HEK293 (cell line): ENCODE results near the gene SIGLEC8.

Source experiments
- CTCF ChIA-PET: fragments of 350-600 bp; formaldehyde crosslinking; extraction: SDS; loops from one replicate; lab custom pipeline; 2021; ENCODE audit warnings: antibody characterized with exemption; lab: Yijun Ruan, JAX
- POLR2A ChIA-PET: fragments of 300-600 bp; formaldehyde crosslinking; extraction: SDS; loops from one replicate; lab custom pipeline; 2020; ENCODE audit warnings: antibody characterized with exemption, inconsistent platforms; lab: Yijun Ruan, JAX
- H3K27ac ChIP-seq: fragments of 200-500 bp; sonication (Bioruptor generic); 2 replicates; pipeline ENCODE4 v1.5.1; 2014; ENCODE audit warnings: low read depth, low read length, control low read depth, inconsistent platforms; ENCODE audit errors: extremely low read depth
- H3K36me3 ChIP-seq, 2 experiments: fragments of 200-500 bp in 1 of 2; sonication (Bioruptor generic) in 1 of 2; 1 replicate in 1 of 2; 2 replicates in 1 of 2; pipeline ENCODE4 v1.5.1; 2014 to 2017; ENCODE audit warnings: inconsistent platforms in 2 of 2, low read length in 2 of 2; ENCODE audit not compliant: control insufficient read depth in 2 of 2, insufficient read depth in 1 of 2
- H3K4me1 ChIP-seq: fragments of 200-500 bp; sonication (Bioruptor generic); 2 replicates; pipeline ENCODE4 v1.5.1; 2014; ENCODE audit warnings: mild to moderate bottlenecking, low read length, inconsistent platforms; ENCODE audit not compliant: control insufficient read depth, insufficient read depth
- H3K4me3 ChIP-seq: 2 replicates; pipeline ENCODE4 v1.5.1; 2011; ENCODE audit warnings: low read depth, mild to moderate bottlenecking, control low read depth, low read length, moderate library complexity
- H3K9me3 ChIP-seq: fragments of 200-500 bp; sonication (Bioruptor generic); 2 replicates; pipeline ENCODE4 v1.5.1; 2014; ENCODE audit warnings: low read depth, low read length, inconsistent platforms; ENCODE audit not compliant: control insufficient read depth, insufficient read depth
- CTCF ChIP-seq: fragments of 450-650 bp; formaldehyde crosslinking; IDR thresholded peaks from 2 replicates; pipeline ENCODE4 v1.5.1; 2016; ENCODE audit warnings: missing biosample characterization, missing genetic modification characterization
- SCRT2 ChIP-seq: fragments of 450-650 bp; formaldehyde crosslinking; IDR thresholded peaks from 2 replicates; pipeline ENCODE4 v1.5.1; 2016; ENCODE audit warnings: missing biosample characterization, missing genetic modification characterization
- ZBTB21 ChIP-seq: fragments of 450-650 bp; formaldehyde crosslinking; IDR thresholded peaks from 2 replicates; pipeline ENCODE4 v1.5.1; 2017; ENCODE audit warnings: missing biosample characterization, missing genetic modification characterization
- ZBTB6 ChIP-seq: fragments of 450-650 bp; formaldehyde crosslinking; IDR thresholded peaks from 2 replicates; pipeline ENCODE4 v1.5.1; 2017; ENCODE audit warnings: missing biosample characterization, missing genetic modification characterization
- ZFP41 ChIP-seq: fragments of 450-650 bp; formaldehyde crosslinking; IDR thresholded peaks from 2 replicates; pipeline ENCODE4 v1.5.1; 2016; ENCODE audit warnings: missing biosample characterization, missing genetic modification characterization, borderline replicate concordance
- ZNF140 ChIP-seq: fragments of 450-650 bp; formaldehyde crosslinking; IDR thresholded peaks from 2 replicates; pipeline ENCODE4 v1.5.1; 2016; ENCODE audit warnings: missing biosample characterization, missing genetic modification characterization
- ZNF184 ChIP-seq: fragments of 450-650 bp; IDR thresholded peaks from 2 replicates; pipeline ENCODE4 v1.5.1; 2018; ENCODE audit warnings: missing biosample characterization, mild to moderate bottlenecking, missing genetic modification characterization
- ZNF214 ChIP-seq: fragments of 450-650 bp; formaldehyde crosslinking; IDR thresholded peaks from 2 replicates; pipeline ENCODE4 v1.5.1; 2017; ENCODE audit warnings: missing biosample characterization, mild to moderate bottlenecking, missing genetic modification characterization, borderline replicate concordance
- ZNF274 ChIP-seq, 2 experiments: fragments of 200-500 bp in 1 of 2; fragments of 450-650 bp in 1 of 2; sonication (Bioruptor generic) in 1 of 2; formaldehyde crosslinking in 1 of 2; IDR thresholded peaks; 2 replicates each; pipeline versions ENCODE4 v1.5.1 to v1.6.1; 2014 to 2016; ENCODE audit warnings: borderline replicate concordance in 1 of 2, inconsistent platforms in 1 of 2, low read length in 1 of 2, missing biosample characterization in 1 of 2, missing genetic modification characterization in 1 of 2
- ZNF394 ChIP-seq: fragments of 450-650 bp; formaldehyde crosslinking; IDR thresholded peaks from 2 replicates; pipeline ENCODE4 v1.5.1; 2016; ENCODE audit warnings: missing biosample characterization, missing genetic modification characterization, mild to moderate bottlenecking, moderate library complexity, borderline replicate concordance
- ZNF416 ChIP-seq: fragments of 450-650 bp; formaldehyde crosslinking; IDR thresholded peaks from 2 replicates; pipeline ENCODE4 v1.5.1; 2016; ENCODE audit warnings: missing biosample characterization, missing genetic modification characterization
- ZNF449 ChIP-seq: fragments of 450-650 bp; formaldehyde crosslinking; IDR thresholded peaks from 2 replicates; pipeline ENCODE4 v1.5.1; 2017; ENCODE audit warnings: missing biosample characterization, mild to moderate bottlenecking, missing genetic modification characterization, moderate library complexity
- ZNF488 ChIP-seq: fragments of 450-650 bp; formaldehyde crosslinking; IDR thresholded peaks from 2 replicates; pipeline ENCODE4 v1.5.1; 2016; ENCODE audit warnings: missing biosample characterization, missing genetic modification characterization
- ZNF501 ChIP-seq: fragments of 450-650 bp; formaldehyde crosslinking; IDR thresholded peaks from 2 replicates; pipeline ENCODE4 v1.5.1; 2016; ENCODE audit warnings: missing biosample characterization, missing genetic modification characterization
- ZNF549 ChIP-seq: fragments of 450-650 bp; IDR thresholded peaks from 2 replicates; pipeline ENCODE4 v1.5.1; 2018; ENCODE audit warnings: missing biosample characterization, missing genetic modification characterization, mild to moderate bottlenecking, inconsistent platforms, moderate library complexity
- ZNF623 ChIP-seq: fragments of 450-650 bp; formaldehyde crosslinking; IDR thresholded peaks from 2 replicates; pipeline ENCODE4 v1.5.1; 2016; ENCODE audit warnings: missing biosample characterization, missing genetic modification characterization
- ZNF629 ChIP-seq: fragments of 450-650 bp; formaldehyde crosslinking; IDR thresholded peaks from 2 replicates; pipeline ENCODE4 v1.5.1; 2017; ENCODE audit warnings: missing biosample characterization, missing genetic modification characterization
- ZNF791 ChIP-seq: fragments of 450-650 bp; formaldehyde crosslinking; IDR thresholded peaks from 2 replicates; pipeline ENCODE4 v1.5.1; 2016; ENCODE audit warnings: missing biosample characterization, missing genetic modification characterization

Gene SIGLEC8

DNA sequence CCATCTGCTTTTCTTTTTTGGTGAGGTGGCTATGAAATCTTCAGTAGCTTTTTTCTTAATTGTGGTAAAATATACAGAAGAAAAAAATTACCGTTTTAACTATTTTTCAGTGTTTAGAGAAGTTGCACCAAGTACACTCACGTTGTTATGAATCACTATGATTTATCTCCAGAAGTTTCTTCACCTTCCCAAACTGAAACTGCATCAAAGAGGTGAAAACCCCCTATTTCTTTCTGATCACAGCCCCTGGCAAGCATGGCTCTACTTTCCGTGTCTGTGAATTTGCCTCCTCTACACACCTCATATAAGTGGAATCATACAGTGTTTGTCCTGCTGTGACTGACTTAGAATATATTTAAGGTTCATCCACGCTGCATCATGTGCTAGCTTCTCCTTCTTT lies 25.2 kb downstream of the SIGLEC8 start:
- TF ChIP-seq ZNF449 (no peak), ZNF274 (IDR thresholded peaks at IDR 0.05; ENCODE audit: low read length) (no peak), ZNF274 (tag by site-specific recombination; IDR thresholded peaks at IDR 0.05; ENCODE audit: borderline replicate concordance) (no peak)
- ChIA-PET POLR2A (interaction anchor here (0.6 kb wide), 1 partner anchor 74 kb away, joined by 3 read pairs; no protein-coding TSS in a partner anchor), CTCF (interaction anchor here (1.1 kb wide), 1 partner anchor 95 kb away, joined by 3 read pairs; no protein-coding TSS in a partner anchor)
- no peak overlapping the region for H3K27ac ChIP-seq
- H3K36me3 ChIP-seq: no peaks in the 10 kb centered on the region
- no peaks in the 10 kb centered on the region for H3K9me3 ChIP-seq
- no peaks in the 10 kb centered on the region for H3K4me1 ChIP-seq
- H3K4me3 ChIP-seq: no peak overlapping the region

- TF ChIP-seq ZNF501 (no peak), ZNF629 (tag by site-specific recombination) (no peak), ZNF488 (tag by site-specific recombination) (no peak), ZNF549 (tag by site-specific recombination) (no peak), ZNF623 (tag by site-specific recombination) (no peak), CTCF (tag by site-specific recombination) (no peak), ZNF214 (no peak), ZNF394 (no peak), ZNF791 (tag by site-specific recombination) (no peak), ZFP41 (tag by site-specific recombination) (no peak), ZNF184 (tag by site-specific recombination) (no peak), ZBTB21 (no peak), SCRT2 (tag by site-specific recombination) (no peak)
- Histone ChIP-seq H3K9me3 (no peaks in the 10 kb centered on the region), H3K4me3 (no peak overlapping the region), H3K27ac (no peak overlapping the region), H3K36me3 (no peaks in the 10 kb centered on the region), H3K4me1 (no peaks in the 10 kb centered on the region)
- ChIA-PET CTCF (interaction anchor here (0.7 kb wide), 1 partner anchor 230 kb away, joined by 3 read pairs; no protein-coding TSS in a partner anchor), POLR2A (no interaction called here)
Measured at GRCh38 chr19:51431124-51431523, 27.1 kb downstream of the SIGLEC8 start.

DNA sequence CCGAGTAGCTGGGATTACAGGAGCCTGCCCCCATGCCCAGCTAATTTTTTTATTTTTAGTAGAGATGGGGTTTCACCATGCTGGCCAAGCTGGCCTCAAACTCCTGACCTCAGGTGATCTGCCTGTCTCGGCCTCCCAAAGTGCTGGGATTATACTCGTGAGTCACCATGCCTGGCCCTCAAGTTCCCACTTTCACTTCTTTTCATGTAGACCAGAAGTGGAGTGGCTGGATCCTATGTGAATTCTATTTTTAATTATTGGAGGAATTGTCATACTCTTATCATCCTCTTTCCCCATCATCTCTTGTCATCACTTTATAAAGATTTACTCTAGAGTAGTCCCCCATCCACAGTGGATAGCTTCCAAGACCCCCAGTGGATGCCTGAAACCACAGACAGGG lies 28.0 kb downstream of the SIGLEC8 start:
- Histone ChIP-seq H3K4me1 (no peaks in the 10 kb centered on the region), H3K36me3 (no peaks in the 10 kb centered on the region)
- TF ChIP-seq ZNF416 (tag by site-specific recombination) (no peak), ZNF140 (tag by site-specific recombination) (no peak), ZBTB6 (tag by site-specific recombination) (no peak)
- TF ChIP-seq, all 188 proteins: peak for 0
- H3K4me3 ChIP-seq: no peak overlapping the region
- H3K27ac ChIP-seq: no peak overlapping the region
- H3K9me3 ChIP-seq: no peaks in the 10 kb centered on the region
- POLR2A ChIA-PET: no interaction called here
- CTCF ChIA-PET: no interaction called here
